Measurements from ENCODE around the gene OPRL1.
"Not testable (repeated sequence)": the region's sequence is repeated elsewhere in the genome, so short reads cannot be mapped to it uniquely, and the experiment has no call there.

OPRL1 gene

GRCh38 chr20:64106435-64106961 is 26.6 kb downstream of the OPRL1 start:
- no peak for DNase-seq

- DNase-seq = no peak
Measured at GRCh38 chr20:64106981-64107735, 27.3 kb downstream of the OPRL1 start, which contains the start of gene NPBWR2. Gene NPBWR2 (minus strand): TSS chr20:64107565. CDS start chr20:64106831, 734 bp downstream.

GRCh38 chr20:64107736-64108457 is 28.0 kb downstream of the OPRL1 start:
- no peak for DNase-seq

- no peak for DNase-seq
Measured at GRCh38 chr20:64108731-64109681, 29.1 kb downstream of the OPRL1 start.

- no peak for DNase-seq
Measured at GRCh38 chr20:64109831-64110391, 30.0 kb downstream of the OPRL1 start.

- DNase-seq = no peak
Measured at GRCh38 chr20:64110411-64111068, 30.7 kb downstream of the OPRL1 start.

GRCh38 chr20:64111841-64112641 is 32.2 kb downstream of the OPRL1 start:
- DNase-seq = no peak

GRCh38 chr20:64112691-64113443 is 33.0 kb downstream of the OPRL1 start:
- DNase-seq = no peak

- no peak for DNase-seq
Measured at GRCh38 chr20:64113444-64113775, 33.5 kb downstream of the OPRL1 start.

- no peak for DNase-seq
Measured at GRCh38 chr20:64113796-64114355, 34.0 kb downstream of the OPRL1 start.

- no peak for DNase-seq
Measured at GRCh38 chr20:64114356-64114971, 34.6 kb downstream of the OPRL1 start.

- no peak for DNase-seq
Measured at GRCh38 chr20:64115171-64115911, 35.5 kb downstream of the OPRL1 start.

- DNase-seq = no peak
Measured at GRCh38 chr20:64116016-64116415, 36.1 kb downstream of the OPRL1 start.

- DNase-seq = no peak
Measured at GRCh38 chr20:64116541-64117431, 36.9 kb downstream of the OPRL1 start.

- not testable (repeated sequence) for DNase-seq
Measured at GRCh38 chr20:64117432-64117777, 37.5 kb downstream of the OPRL1 start.

GRCh38 chr20:64119301-64119680 is 39.4 kb downstream of the OPRL1 start:
- no peak for DNase-seq

GRCh38 chr20:64119681-64120341 is 39.9 kb downstream of the OPRL1 start:
- DNase-seq = no peak

Data from effector CD4-positive, alpha-beta T cell (primary cell).